GM12865 (cell line): ENCODE results near the gene ZFHX3.
"Not testable (repeated sequence)": the region's sequence is repeated elsewhere in the genome, so short reads cannot be mapped to it uniquely, and the experiment has no call there.

Source experiments
- DNase-seq: peaks from one replicate; pipeline ENCODE4 v3.0.0; 2010; ENCODE audit warnings: low read depth
- H3K4me3 ChIP-seq: 2 replicates; pipeline ENCODE4 v1.5.1; 2011; ENCODE audit warnings: mild to moderate bottlenecking, low read depth, low read length, control low read depth
- TF ChIP-seq, protein P1 (sequence below): IDR thresholded peaks from 2 replicates; pipeline ENCODE4 v1.5.1; 2011; ENCODE audit warnings: low read length, control low read depth, low read depth, inconsistent platforms; ENCODE audit not compliant: insufficient read depth; ENCODE audit errors: missing control alignments

The ZFHX3 gene

DNA sequence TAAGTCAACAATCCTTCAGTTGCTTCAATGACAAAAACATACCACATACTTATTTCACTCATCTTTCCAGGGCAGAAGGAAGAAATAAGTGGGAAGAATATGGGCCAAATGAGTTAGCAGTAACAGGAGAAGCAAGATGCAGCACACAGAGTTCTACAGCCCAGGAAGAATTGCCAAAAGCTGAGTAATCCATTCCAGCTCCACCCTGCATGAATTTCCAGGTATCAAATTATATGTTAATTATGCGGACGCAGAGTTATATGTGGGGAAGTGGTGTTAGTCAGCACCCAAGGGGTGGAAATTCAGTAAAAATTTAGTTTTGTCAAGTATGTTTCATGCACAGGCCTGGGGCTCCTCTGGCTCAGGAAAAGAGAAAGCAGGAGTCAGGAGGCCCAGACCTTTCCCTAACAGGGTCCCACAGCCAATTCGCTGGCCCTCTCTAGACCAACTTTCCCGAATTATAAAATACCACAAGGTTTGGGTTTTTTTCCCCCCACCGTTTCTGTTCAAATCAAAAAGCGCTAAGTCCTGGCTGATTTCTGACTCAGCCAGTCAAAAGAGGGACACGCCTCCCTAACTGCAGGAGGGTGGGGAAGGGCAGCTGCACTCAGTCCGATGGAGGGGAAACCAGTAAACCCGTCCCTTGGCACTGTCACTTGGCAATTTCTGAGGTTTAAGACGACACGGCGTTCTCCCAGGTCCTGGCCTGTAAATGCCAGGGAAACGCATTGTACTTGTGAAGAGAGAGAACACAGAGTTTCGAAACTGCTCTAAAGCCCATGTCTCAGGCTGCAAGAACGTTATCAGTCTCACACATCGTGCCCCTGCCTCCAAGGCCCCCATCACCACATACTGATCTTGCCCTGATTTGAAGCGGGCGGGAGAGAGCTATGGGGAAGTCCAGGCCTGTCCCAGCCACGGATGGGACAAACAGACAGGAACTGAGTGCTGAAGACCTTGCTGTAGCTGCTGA is 58.1 kb downstream of the ZFHX3 start:
- no peak for DNase-seq
- TF ChIP-seq, protein P1, sequence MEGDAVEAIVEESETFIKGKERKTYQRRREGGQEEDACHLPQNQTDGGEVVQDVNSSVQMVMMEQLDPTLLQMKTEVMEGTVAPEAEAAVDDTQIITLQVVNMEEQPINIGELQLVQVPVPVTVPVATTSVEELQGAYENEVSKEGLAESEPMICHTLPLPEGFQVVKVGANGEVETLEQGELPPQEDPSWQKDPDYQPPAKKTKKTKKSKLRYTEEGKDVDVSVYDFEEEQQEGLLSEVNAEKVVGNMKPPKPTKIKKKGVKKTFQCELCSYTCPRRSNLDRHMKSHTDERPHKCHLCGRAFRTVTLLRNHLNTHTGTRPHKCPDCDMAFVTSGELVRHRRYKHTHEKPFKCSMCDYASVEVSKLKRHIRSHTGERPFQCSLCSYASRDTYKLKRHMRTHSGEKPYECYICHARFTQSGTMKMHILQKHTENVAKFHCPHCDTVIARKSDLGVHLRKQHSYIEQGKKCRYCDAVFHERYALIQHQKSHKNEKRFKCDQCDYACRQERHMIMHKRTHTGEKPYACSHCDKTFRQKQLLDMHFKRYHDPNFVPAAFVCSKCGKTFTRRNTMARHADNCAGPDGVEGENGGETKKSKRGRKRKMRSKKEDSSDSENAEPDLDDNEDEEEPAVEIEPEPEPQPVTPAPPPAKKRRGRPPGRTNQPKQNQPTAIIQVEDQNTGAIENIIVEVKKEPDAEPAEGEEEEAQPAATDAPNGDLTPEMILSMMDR: no peak
- H3K4me3 ChIP-seq: no peak overlapping the region

- not testable (repeated sequence) for H3K4me3 ChIP-seq, DNase-seq
Observed at GRCh38 chr16:72989203-72989578, 58.7 kb downstream of the ZFHX3 start.

GRCh38 chr16:72988569-72988968 is 59.4 kb downstream of the ZFHX3 start:
- no peak overlapping the region for H3K4me3 ChIP-seq
- DNase-seq: no peak
- TF ChIP-seq, protein P1: no peak

- no peak overlapping the region for H3K4me3 ChIP-seq
- TF ChIP-seq, protein P1: no peak
- DNase-seq: no peak
Observed at GRCh38 chr16:72987480-72987901, 60.4 kb downstream of the ZFHX3 start.

DNA sequence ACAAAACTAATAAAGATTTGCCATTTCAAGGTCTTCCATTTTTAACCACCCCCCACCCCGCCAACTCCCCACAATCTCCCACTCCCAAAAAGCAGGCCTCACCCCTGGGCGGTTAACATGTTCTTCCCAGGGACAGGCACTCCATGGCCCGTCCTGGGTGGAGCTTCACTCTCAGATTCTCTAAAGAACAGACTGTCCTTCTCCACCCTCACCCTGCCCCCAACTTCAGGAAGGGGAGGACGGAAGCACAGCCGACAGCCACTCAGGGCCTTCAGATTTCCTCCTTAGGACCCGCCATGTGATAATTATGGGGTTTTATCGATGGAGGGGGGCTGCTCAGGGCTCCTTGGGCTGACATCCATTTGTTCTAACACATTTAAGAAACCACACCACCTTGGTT is 61.9 kb downstream of the ZFHX3 start:
- TF ChIP-seq, protein P1: no peak

GRCh38 chr16:72985148-72985941 is 62.6 kb downstream of the ZFHX3 start:
- no peak overlapping the region for H3K4me3 ChIP-seq
- DNase-seq: no peak
- TF ChIP-seq, protein P1: no peak

More for the DNA sequence above, 61.9 kb downstream of the ZFHX3 start:
- DNase-seq: no peak
- no peak overlapping the region for H3K4me3 ChIP-seq

DNA sequence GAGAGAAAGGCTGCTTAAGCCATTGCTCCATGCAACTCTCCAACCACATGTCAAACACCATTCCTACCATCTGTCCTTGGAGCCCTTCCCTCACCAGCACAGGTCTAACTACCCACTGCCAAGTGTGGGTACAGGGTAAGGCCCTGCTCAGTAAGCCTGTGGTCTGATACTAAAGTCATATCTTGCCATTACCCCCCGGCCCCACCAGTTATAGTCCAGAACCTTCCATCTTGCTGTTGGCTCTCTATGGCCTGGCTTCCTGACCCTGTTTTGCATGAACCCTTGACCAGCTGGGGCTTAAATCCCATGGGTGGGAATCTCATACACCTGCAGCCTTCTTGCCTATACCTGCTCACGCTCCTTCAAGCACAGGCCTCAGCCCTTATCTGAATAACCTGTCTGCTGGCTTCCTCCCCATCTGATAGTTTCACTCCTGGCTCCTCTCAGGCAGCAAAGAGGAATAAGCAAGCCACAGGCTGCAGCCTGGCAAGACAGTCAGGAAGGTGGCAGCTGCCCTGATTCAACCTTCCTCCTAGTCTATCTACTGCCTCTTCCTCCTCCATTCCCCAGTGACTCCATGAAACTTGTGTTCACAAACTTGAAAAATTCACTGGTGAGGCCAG is 64.1 kb downstream of the ZFHX3 start:
- TF ChIP-seq, protein P1: no peak
- DNase-seq: no peak
- H3K4me3 ChIP-seq: no peak overlapping the region
